A549 (cell line): ENCODE data around the gene KCNK7. TPM values are rescaled to one million over a fixed set of nuclear protein-coding genes. Genes with fewer than 3 reads are reported as not detected.

Source experiments
- ATAC-seq, 2 experiments: fragments of 200-7000 bp in 1 of 2; fragments of >200 bp in 1 of 2; cut with Nextera tagmentation in 1 of 2; cut with Tn5 transposase in 1 of 2; 3 replicates each; pipeline versions ENCODE4 v1.8.0 to v1.9.1; 2018 to 2020; ENCODE audit warnings: mild to moderate bottlenecking in 1 of 2, moderate library complexity in 1 of 2
- CTCF ChIA-PET: fragments of 300-600 bp; sonication (Branson Sonifier 250); formaldehyde crosslinking; extraction: SDS; loops from one replicate; lab custom pipeline; 2021; ENCODE audit warnings: antibody characterized with exemption, inconsistent platforms; lab: Yijun Ruan, JAX
- POLR2A ChIA-PET: fragments of 350-600 bp; formaldehyde crosslinking; extraction: SDS; loops from one replicate; lab custom pipeline; 2021; ENCODE audit warnings: antibody characterized with exemption, inconsistent platforms; lab: Yijun Ruan, JAX
- DNase-seq, 2 experiments: peaks; one replicate each; pipeline versions ENCODE4 v3.0.0 to v3.0.0-alpha.2; 2011 to 2016; ENCODE audit warnings: low read depth in 1 of 2, low spot score in 1 of 2
- FAIRE-seq: peaks from 2 replicates; lab custom pipeline; 2011; peaks lifted over from hg19 to GRCh38; lab: Jason Lieb, UNC
- H3K27ac ChIP-seq, 2 experiments: fragments of >200 bp; sonication (Bioruptor Twin); formaldehyde crosslinking; 3 replicates each; pipeline ENCODE4 v1.5.1; 2016 to 2017
- H3K4me1 ChIP-seq: fragments of >200 bp; sonication (Bioruptor Twin); formaldehyde crosslinking; 3 replicates; pipeline ENCODE4 v1.6.1; 2016
- H3K4me2 ChIP-seq: fragments of >200 bp; sonication (Bioruptor Twin); formaldehyde crosslinking; 3 replicates; pipeline ENCODE4 v1.6.1; 2016
- H3K4me3 ChIP-seq: fragments of >200 bp; sonication (Bioruptor Twin); formaldehyde crosslinking; 3 replicates; pipeline ENCODE4 v1.5.1; 2016
- H3K9me3 ChIP-seq: fragments of >200 bp; sonication (Bioruptor Twin); formaldehyde crosslinking; 3 replicates; pipeline ENCODE4 v1.6.1; 2016
- BCL3 ChIP-seq: fragments of >200 bp; sonication (Bioruptor Twin); formaldehyde crosslinking; IDR thresholded peaks from 3 replicates; pipeline ENCODE4 v1.6.1; 2016
- CBX2 ChIP-seq: fragments of 200-600 bp; sonication (generic); IDR thresholded peaks from 2 replicates; pipeline ENCODE4 v1.6.1; 2016; ENCODE audit warnings: low read depth, mild to moderate bottlenecking, borderline replicate concordance
- CHD2 ChIP-seq: fragments of 150-350 bp; IDR thresholded peaks from 2 replicates; pipeline ENCODE4 v1.6.1; 2014; ENCODE audit warnings: low read length; ENCODE audit not compliant: partially characterized antibody
- CTCF ChIP-seq: fragments of >200 bp; sonication (Bioruptor Twin); formaldehyde crosslinking; IDR thresholded peaks from 3 replicates; pipeline ENCODE4 v1.5.1; 2016
- EHMT2 ChIP-seq: fragments of 200-600 bp; sonication (generic); IDR thresholded peaks from 2 replicates; pipeline ENCODE4 v1.6.1; 2016; ENCODE audit warnings: antibody characterized with exemption, low read depth, mild to moderate bottlenecking, moderate library complexity
- ELK1 ChIP-seq: fragments of 150-350 bp; IDR thresholded peaks from 2 replicates; pipeline ENCODE4 v1.6.1; 2014; ENCODE audit warnings: low read depth, mild to moderate bottlenecking, low read length
- ESRRA ChIP-seq: fragments of 150-350 bp; IDR thresholded peaks from 2 replicates; pipeline ENCODE4 v1.6.1; 2014; ENCODE audit warnings: mild to moderate bottlenecking, low read length, borderline replicate concordance
- FOSL2 ChIP-seq, 2 experiments: fragments of 450-650 bp in 1 of 2; fragments of >200 bp in 1 of 2; sonication (Bioruptor Twin) in 1 of 2; formaldehyde crosslinking; IDR thresholded peaks; 2 replicates each; pipeline versions ENCODE4 v1.5.0 to v1.6.1; 2016 to 2020; ENCODE audit warnings: mild to moderate bottlenecking in 1 of 2, moderate library complexity in 1 of 2
- GATA3 ChIP-seq: IDR thresholded peaks from 2 replicates; pipeline ENCODE4 v1.6.1; 2012; ENCODE audit warnings: borderline replicate concordance
- HEYL ChIP-seq: fragments of 250-450 bp; sonication (Bioruptor Pico); IDR thresholded peaks from 2 replicates; pipeline ENCODE4 v1.8.0; 2021; ENCODE audit warnings: mild to moderate bottlenecking, moderate library complexity
- HOXA7 ChIP-seq: fragments of 250-450 bp; sonication (Bioruptor Pico); IDR thresholded peaks from 2 replicates; pipeline ENCODE4 v1.5.0; 2020; ENCODE audit warnings: mild to moderate bottlenecking, moderate library complexity
- HOXB13 ChIP-seq: fragments of 250-450 bp; sonication (Bioruptor Pico); IDR thresholded peaks from 2 replicates; pipeline ENCODE4 v1.5.0; 2020; ENCODE audit warnings: low read depth, mild to moderate bottlenecking, moderate library complexity
- PBX3 ChIP-seq: IDR thresholded peaks from 2 replicates; pipeline ENCODE4 v1.6.1; 2012
- REST ChIP-seq: fragments of 200-600 bp; sonication (generic); IDR thresholded peaks from 2 replicates; pipeline ENCODE4 v1.6.1; 2016; ENCODE audit warnings: antibody characterized with exemption, mild to moderate bottlenecking, moderate library complexity
- RFX5 ChIP-seq: fragments of 450-650 bp; IDR thresholded peaks from 2 replicates; pipeline ENCODE4 v1.7.1; 2014; ENCODE audit warnings: antibody characterized with exemption, mild to moderate bottlenecking, moderate library complexity
- SMC3 ChIP-seq: fragments of >200 bp; sonication (Bioruptor Twin); formaldehyde crosslinking; IDR thresholded peaks from 3 replicates; pipeline ENCODE4 v1.6.1; 2018; ENCODE audit warnings: inconsistent platforms
- SREBF2 ChIP-seq: fragments of 450-650 bp; IDR thresholded peaks from 2 replicates; pipeline ENCODE4 v1.6.1; 2014; ENCODE audit warnings: mild to moderate bottlenecking, moderate library complexity
- ZC3H11A ChIP-seq: fragments of 450-650 bp; IDR thresholded peaks from 2 replicates; pipeline ENCODE4 v1.6.1; 2014; ENCODE audit warnings: antibody characterized with exemption, mild to moderate bottlenecking
- WGBS: methylation state at CpG from one replicate; pipeline ENCODE4 v1.1.6; 2017; ENCODE audit errors: missing lambda C conversion rate; 5-methylcytosine and 5-hydroxymethylcytosine counted together
- polyA plus RNA-seq, 4 experiments: library from polyadenylated mRNA; depleted of rRNA in 3 of 4; stranded (reverse); fragments of >200 nt; fragmentation: RNase III in 1 of 4; extraction: RNeasy Plus Mini Kit Qiagen cat#74134 plus additional on column Dnase treatment in 1 of 4; gene quantifications; 2 replicates in 3 of 4; 3 replicates in 1 of 4; pipeline ENCODE4 v1.2.3, GENCODE V29; 2011 to 2017

KCNK7 gene
- polyA plus RNA-seq, 2 of the 4 experiments (the other 2 are of a cell fraction), result 0.13 to 0.50 TPM

GRCh38 chr11:65559535-65559934 is 36.1 kb downstream of the KCNK7 start:
- H3K9me3 ChIP-seq, result no peaks in the 10 kb centered on the region
- peaks cover 63% of the 10 kb centered on the region for H3K4me1 ChIP-seq
- peak overlapping the region; percentile 98 for H3K4me2 ChIP-seq
- ChIA-PET CTCF (interaction anchor here (0.9 to 16.3 kb wide), 7 partner anchors 8 to 220 kb away, joined by 3 to 393 read pairs (median 9); partner anchors contain the start of genes FAM89B and ZNRD2), POLR2A (interaction anchor here (0.7 to 4.1 kb wide), 8 partner anchors 12 to 139 kb away, joined by 3 to 51 read pairs (median 4); partner anchors contain the start of genes FAM89B, PCNX3, SCYL1 and ZNRD2)
- ATAC-seq, result peak in 1 of 2 experiments; percentile 19; a peak in 3 of 6 replicates
- H3K27ac ChIP-seq, result peak overlapping the region; percentile 94 to 99
- 27% methylated on average over 5 of the region's 5 CpGs for WGBS
- no peak for TF ChIP-seq GATA3
- TF ChIP-seq EHMT2, result no peak
- no peak for TF ChIP-seq SREBF2
- TF ChIP-seq HEYL, result no peak
- no peak for TF ChIP-seq REST
- no peak for TF ChIP-seq ELK1
- no peak for TF ChIP-seq PBX3
- no peak for TF ChIP-seq CBX2
- TF ChIP-seq CHD2, result no peak
- TF ChIP-seq CTCF, result no peak
- TF ChIP-seq HOXA7 (CRISPR knock-in tag), result no peak
- no peak for TF ChIP-seq SMC3
- TF ChIP-seq, all 56 proteins: peak for 0
- DNase-seq, result no peak
- FAIRE-seq, result no peak
- peak overlapping the region; percentile 62 for H3K4me3 ChIP-seq

GRCh38 chr11:65558930-65559509 is 36.6 kb downstream of the KCNK7 start:
- Histone ChIP-seq H3K9me3 (no peaks in the 10 kb centered on the region), H3K27ac (peak overlapping the region; percentile 94 to 99), H3K4me2 (peak overlapping the region; percentile 98), H3K4me3 (peak overlapping the region; percentile 62), H3K4me1 (peaks cover 68% of the 10 kb centered on the region)
- FAIRE-seq (no peak), DNase-seq (peak in 1 of 2 experiments; percentile 57), ATAC-seq (peak in 1 of 2 experiments; percentile 9; a peak in 3 of 6 replicates)
- ChIA-PET POLR2A (interaction anchor here (0.7 to 4.1 kb wide), 2 partner anchors 12 to 54 kb away, joined by 4 to 51 read pairs; partner anchors contain the start of genes FAM89B and ZNRD2), CTCF (interaction anchor here (4.3 to 16.3 kb wide), 3 partner anchors 7 to 17 kb away, joined by 25 to 393 read pairs (median 96); partner anchors contain the start of genes FAM89B and ZNRD2)
- WGBS, result 6% methylated on average over 13 of the region's 19 CpGs
- TF ChIP-seq CTCF (no peak), ESRRA (no peak), HOXA7 (CRISPR knock-in tag) (no peak), HOXB13 (no peak), CBX2 (no peak), BCL3 (no peak), RFX5 (no peak), REST (no peak), ZC3H11A (no peak), FOSL2 (IDR thresholded peaks at IDR 0.05) (no peak), FOSL2 (CRISPR knock-in tag; IDR thresholded peaks at IDR 0.05) (peak; percentile 46)
